Activated T-cell treated with anti-CD3 and anti-CD28 coated beads for 1 hour (primary cell): ENCODE data around the gene KIAA1958.
"Not testable (repeated sequence)": the region's sequence is repeated elsewhere in the genome, so short reads cannot be mapped to it uniquely, and the experiment has no call there.

ENCODE experiments used
- DNase-seq: peaks from one replicate; pipeline ENCODE4 v3.0.0-alpha.2; 2020; ENCODE audit warnings: low read depth

The KIAA1958 gene

GRCh38 chr9:112555844-112556482 lies 69.3 kb downstream of the KIAA1958 start:
- DNase-seq = no peak

GRCh38 chr9:112556497-112557442 lies 70.1 kb downstream of the KIAA1958 start:
- DNase-seq = no peak

- DNase-seq = no peak
These were observed 71.8 kb downstream of the KIAA1958 start for GRCh38 chr9:112558476-112558875.

- DNase-seq = no peak
These were observed 72.4 kb downstream of the KIAA1958 start for GRCh38 chr9:112558978-112559377.

- no peak for DNase-seq
These were observed 73.2 kb downstream of the KIAA1958 start for GRCh38 chr9:112559629-112560413.

GRCh38 chr9:112562235-112562958 lies 75.8 kb downstream of the KIAA1958 start:
- DNase-seq = no peak

GRCh38 chr9:112569186-112569585 lies 82.6 kb downstream of the KIAA1958 start:
- DNase-seq = no peak

- no peak for DNase-seq
These were observed 84.1 kb downstream of the KIAA1958 start for GRCh38 chr9:112570671-112571167.

GRCh38 chr9:112571624-112572355 lies 85.2 kb downstream of the KIAA1958 start:
- no peak for DNase-seq

- no peak for DNase-seq
These were observed 85.8 kb downstream of the KIAA1958 start for GRCh38 chr9:112572416-112572815.

- no peak for DNase-seq
These were observed 87.4 kb downstream of the KIAA1958 start for GRCh38 chr9:112574008-112574407.

- DNase-seq = no peak
These were observed 88.5 kb downstream of the KIAA1958 start for GRCh38 chr9:112575107-112575506.

- no peak for DNase-seq
These were observed 95.0 kb downstream of the KIAA1958 start for GRCh38 chr9:112581469-112582176.

GRCh38 chr9:112582371-112583262 lies 96.0 kb downstream of the KIAA1958 start:
- no peak for DNase-seq

GRCh38 chr9:112586599-112587155 lies 100.0 kb downstream of the KIAA1958 start:
- no peak for DNase-seq

GRCh38 chr9:112591875-112592274 lies 105.2 kb downstream of the KIAA1958 start:
- DNase-seq = not testable (repeated sequence)

GRCh38 chr9:112599732-112600131 lies 113.1 kb downstream of the KIAA1958 start:
- DNase-seq = no peak

- DNase-seq = no peak
These were observed 115.0 kb downstream of the KIAA1958 start for GRCh38 chr9:112601636-112602035.

GRCh38 chr9:112604790-112605189 lies 118.2 kb downstream of the KIAA1958 start:
- DNase-seq = no peak
